22Rv1 (cell line): ENCODE results near the gene ADCY6.

Source experiments
- CTCF ChIP-seq: fragments of 450-650 bp; IDR thresholded peaks from 2 replicates; pipeline ENCODE4 v1.5.1; 2017; ENCODE audit warnings: mild to moderate bottlenecking
- ZFX ChIP-seq: fragments of 450-650 bp; IDR thresholded peaks from 2 replicates; pipeline ENCODE4 v1.6.1; 2017; ENCODE audit warnings: antibody characterized with exemption, borderline replicate concordance

GRCh38 chr12:48832321-48833060, 43.6 kb upstream of the ADCY6 start:
- TF ChIP-seq CTCF (no peak), ZFX (no peak)
